ENCODE results near the gene MLYCD. TPM values are rescaled to one million over a fixed set of nuclear protein-coding genes. Genes with fewer than 3 reads are reported as not detected.

Gene MLYCD
- total and polyA plus RNA-seq, 4 donors: 3.7 to 24.4 (median 7.5) TPM

GRCh38 chr16:83854420-83854819, 44.5 kb upstream of the MLYCD start:
- DNase-seq (ENCODE audit: low spot score): no peak
- Histone ChIP-seq H3K36me3 (ENCODE audit: control insufficient read depth in 4 of 4, insufficient read depth in 3 of 4, low read depth in 1 of 4, low read length in 3 of 4) (no peaks in the 10 kb centered on the region), H3K4me1 (ENCODE audit: control insufficient read depth in 4 of 4, insufficient read depth in 4 of 4, low read length in 3 of 4) (no peaks in the 10 kb centered on the region), H3K4me3 (ENCODE audit: low read depth in 1 of 3, low read length in 3 of 3) (no peak overlapping the region), H3K9me3 (ENCODE audit: control insufficient read depth in 4 of 4, low read length in 3 of 4) (no peaks in the 10 kb centered on the region), H3K27me3 (ENCODE audit: control insufficient read depth in 4 of 4, insufficient read depth in 4 of 4, low read length in 3 of 4) (peaks cover 0 to 5% (median 0%) of the 10 kb centered on the region in 4 donors), H3K27ac (ENCODE audit: low read depth in 1 of 2, low read length in 2 of 2) (no peak overlapping the region), H3K9ac (ENCODE audit: low read depth in 1 of 2, low read length in 2 of 2) (no peak overlapping the region)
- 87% methylated on average over 9 of the region's 9 CpGs for WGBS
- no peak for TF ChIP-seq RXRA (IDR thresholded peaks at IDR 0.05)
- TF ChIP-seq HNF4G (IDR thresholded peaks at IDR 0.05): no peak
- no peak for TF ChIP-seq REST (IDR thresholded peaks at IDR 0.05)
- TF ChIP-seq CTCF (IDR thresholded peaks at IDR 0.05; ENCODE audit: low read depth, low read length, missing input control): no peak
- no peak for TF ChIP-seq MAX (IDR thresholded peaks at IDR 0.05)
- no peak for TF ChIP-seq RAD21 (IDR thresholded peaks at IDR 0.05)
- TF ChIP-seq ATF3 (IDR thresholded peaks at IDR 0.05): no peak
- no peak for TF ChIP-seq HNF4A (conservative IDR thresholded peaks at IDR 0.05)
- no peak for TF ChIP-seq GABPA (IDR thresholded peaks at IDR 0.05 in 1 of 2, conservative IDR thresholded peaks at IDR 0.05 in 1 of 2)
- TF ChIP-seq EGR1 (IDR thresholded peaks at IDR 0.05; ENCODE audit: low read depth in 2 of 2): no peak
- no peak for TF ChIP-seq FOXA1 (IDR thresholded peaks at IDR 0.05)
- TF ChIP-seq NR2F2 (IDR thresholded peaks at IDR 0.05): no peak
- TF ChIP-seq JUND (IDR thresholded peaks at IDR 0.05): no peak
- TF ChIP-seq SP1 (IDR thresholded peaks at IDR 0.05): no peak
- TF ChIP-seq TAF1 (conservative IDR thresholded peaks at IDR 0.05): no peak
- no peak for TF ChIP-seq FOXA2 (IDR thresholded peaks at IDR 0.05)
- TF ChIP-seq YY1 (IDR thresholded peaks at IDR 0.05): no peak
- TF ChIP-seq ZBTB33 (IDR thresholded peaks at IDR 0.05): no peak

Measured in liver (tissue), 9 donors.